ENCODE data around the gene BRD4.

BRD4 gene

DNA sequence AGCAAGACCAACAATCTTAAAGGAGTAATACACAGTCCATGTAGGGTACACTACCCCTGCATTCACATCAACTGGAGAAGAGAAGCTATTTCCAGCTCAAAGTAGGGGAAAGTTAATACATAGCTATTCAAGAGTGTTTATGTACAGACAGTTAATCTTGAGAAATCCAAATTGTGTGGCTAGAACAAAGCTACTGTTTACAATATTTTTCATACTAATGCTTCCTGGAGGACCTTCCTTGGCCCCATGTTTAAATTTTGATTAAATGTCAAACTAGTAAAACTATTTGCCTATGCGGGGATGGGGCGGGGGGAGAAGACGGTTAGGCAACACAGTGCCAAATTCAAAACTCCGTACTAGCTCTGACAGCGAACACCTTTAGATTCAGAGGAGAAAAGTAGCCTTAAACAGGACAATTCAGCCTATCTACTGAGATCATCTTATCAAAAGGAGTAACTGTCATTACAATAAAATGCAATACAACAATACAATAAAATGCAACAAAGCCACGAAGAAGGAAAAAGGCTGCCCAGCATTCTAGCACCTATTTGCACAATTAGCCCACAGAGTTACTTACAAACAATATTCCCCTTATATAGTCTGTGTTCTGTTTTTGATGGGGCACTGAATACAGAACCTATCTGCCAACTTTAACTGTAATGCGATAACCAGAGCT is 29.1 kb downstream of the BRD4 start:
- TF ChIP-seq TAF1 (IDR thresholded peaks at IDR 0.05; ENCODE audit: borderline replicate concordance, low read depth, low read length) (no peak), POLR2A (IDR thresholded peaks at IDR 0.05; ENCODE audit: low read depth, low read length) (no peak), POLR2AphosphoS5 (IDR thresholded peaks at IDR 0.05; ENCODE audit: low read depth, low read length) (no peak)
- FAIRE-seq (no peak), DNase-seq (ENCODE audit: insufficient read length) (no peak)

- no peak for FAIRE-seq
- TF ChIP-seq POLR2A (IDR thresholded peaks at IDR 0.05; ENCODE audit: low read depth, low read length): no peak
- no peak for TF ChIP-seq POLR2AphosphoS5 (IDR thresholded peaks at IDR 0.05; ENCODE audit: low read depth, low read length)
- TF ChIP-seq TAF1 (IDR thresholded peaks at IDR 0.05; ENCODE audit: borderline replicate concordance, low read depth, low read length): no peak
- DNase-seq (ENCODE audit: insufficient read length): no peak
Measured at GRCh38 chr19:15300533-15301197, 31.7 kb downstream of the BRD4 start.

DNA sequence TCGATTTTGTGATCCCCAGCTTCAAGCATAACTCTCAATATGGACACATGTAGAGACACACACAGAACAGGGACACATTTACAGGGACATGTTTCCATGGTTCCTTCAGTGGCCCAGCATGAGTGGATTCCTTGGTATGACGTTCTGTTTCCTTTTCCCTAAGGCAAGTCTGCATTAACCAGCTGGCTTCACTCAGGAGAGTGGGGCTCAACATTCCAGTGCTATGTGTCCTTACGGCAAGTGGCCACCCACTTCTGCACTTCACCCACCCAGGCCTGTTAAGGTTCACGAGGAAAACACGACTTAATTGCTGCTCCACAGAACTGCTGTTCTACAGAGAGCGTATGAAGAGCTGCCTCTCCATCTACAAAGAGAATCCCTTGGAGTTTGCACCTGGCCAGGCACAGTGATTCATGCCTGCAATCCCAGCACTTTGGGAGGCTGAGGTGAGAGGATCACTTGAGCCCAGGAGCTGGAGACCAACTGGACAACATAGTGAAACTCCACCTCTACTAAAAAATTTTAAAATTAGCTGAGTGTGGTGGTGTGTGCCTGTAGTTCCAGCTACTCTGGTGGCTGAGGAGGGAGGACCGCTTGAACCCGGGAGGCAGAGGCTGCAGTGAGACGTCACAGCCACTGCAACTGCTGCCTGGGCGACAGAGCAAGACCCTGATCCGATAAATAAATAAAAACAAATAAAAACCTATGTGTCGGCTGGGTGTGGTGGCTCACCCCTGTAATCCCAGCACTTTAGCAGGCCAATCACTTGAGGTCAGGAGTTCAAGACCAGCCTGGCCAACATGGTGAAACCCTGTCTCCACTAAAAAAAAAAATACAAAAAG is 32.5 kb downstream of the BRD4 start:
- FAIRE-seq (no peak), DNase-seq (ENCODE audit: insufficient read length) (no peak)
- TF ChIP-seq TAF1 (IDR thresholded peaks at IDR 0.05; ENCODE audit: borderline replicate concordance, low read depth, low read length) (no peak), POLR2AphosphoS5 (IDR thresholded peaks at IDR 0.05; ENCODE audit: low read depth, low read length) (no peak), POLR2A (IDR thresholded peaks at IDR 0.05; ENCODE audit: low read depth, low read length) (no peak)

DNA sequence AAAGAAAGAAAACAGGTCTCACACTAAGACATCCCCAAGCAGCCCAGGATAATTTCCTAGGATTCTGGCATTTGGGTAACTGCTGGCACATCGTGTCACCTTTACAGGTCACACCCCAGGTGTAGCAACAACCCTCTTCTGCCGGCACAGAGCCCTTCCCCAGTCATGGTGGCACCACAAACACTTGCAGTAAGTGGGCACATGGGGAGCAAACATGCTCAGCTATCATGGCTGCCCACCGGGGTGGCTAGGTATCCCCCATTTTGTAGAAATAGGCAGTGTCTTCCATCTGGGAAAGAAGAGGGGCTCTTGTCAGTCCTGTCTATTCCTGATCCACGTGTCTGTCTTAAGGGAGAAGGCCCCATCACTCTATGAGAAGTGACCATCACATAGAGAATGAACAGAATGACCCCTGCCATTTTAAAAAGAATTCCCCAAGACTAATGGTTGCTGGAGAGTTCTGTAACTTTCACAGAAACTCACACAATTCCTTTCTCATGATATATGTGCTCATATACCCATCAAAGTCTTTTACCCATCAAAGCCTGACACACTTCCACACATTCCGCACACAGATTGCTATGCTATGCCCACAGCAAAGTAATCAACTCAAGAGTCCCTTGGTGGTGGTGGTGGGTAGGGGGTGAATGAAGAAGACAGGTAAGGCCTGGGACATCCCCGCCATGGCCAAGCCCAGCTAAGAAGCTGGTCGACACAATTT is 33.3 kb downstream of the BRD4 start:
- TF ChIP-seq POLR2AphosphoS5 (IDR thresholded peaks at IDR 0.05; ENCODE audit: low read depth, low read length) (no peak), POLR2A (IDR thresholded peaks at IDR 0.05; ENCODE audit: low read depth, low read length) (no peak), TAF1 (IDR thresholded peaks at IDR 0.05; ENCODE audit: borderline replicate concordance, low read depth, low read length) (no peak)
- DNase-seq (ENCODE audit: insufficient read length) (no peak), FAIRE-seq (no peak)

DNA sequence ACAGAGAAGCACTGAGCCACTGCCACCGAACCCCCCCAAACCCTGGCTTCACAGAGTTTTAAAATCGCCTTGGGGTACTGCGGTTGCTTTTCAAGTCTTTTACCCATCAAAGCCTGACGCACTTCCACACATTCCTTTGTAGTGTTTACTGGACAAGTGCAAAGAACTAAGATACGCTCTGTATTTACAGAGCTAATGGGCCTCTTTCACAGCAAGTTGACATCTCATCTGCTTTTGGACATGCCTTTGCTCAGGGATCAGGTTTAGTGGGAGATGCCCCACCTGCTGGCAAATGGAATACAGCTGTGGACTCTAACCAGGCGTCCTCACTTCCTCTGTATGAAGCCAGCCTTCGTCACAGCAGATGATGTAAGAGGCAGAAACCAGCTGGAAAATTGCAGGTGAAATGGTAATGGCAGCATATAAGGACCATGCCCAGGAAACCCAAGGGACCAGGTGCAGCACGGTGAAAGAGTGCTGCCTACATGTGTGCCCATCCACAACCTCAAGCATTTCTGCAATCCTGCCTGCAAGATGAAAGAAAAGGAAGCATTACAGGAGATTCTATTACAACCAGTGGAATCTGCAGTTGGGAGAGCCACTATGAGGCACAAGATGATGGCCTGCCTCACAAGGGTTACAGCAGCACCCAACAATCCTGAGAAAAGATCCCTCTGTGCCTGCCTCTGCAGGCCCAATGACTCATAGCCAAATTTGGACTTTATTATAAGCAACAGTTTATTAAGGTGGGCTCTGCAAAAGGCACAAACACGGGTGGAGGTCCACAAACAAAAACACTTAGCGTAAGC is 34.7 kb downstream of the BRD4 start:
- FAIRE-seq (no peak), DNase-seq (ENCODE audit: insufficient read length) (no peak)
- no peak for TF ChIP-seq POLR2AphosphoS5 (IDR thresholded peaks at IDR 0.05; ENCODE audit: low read depth, low read length)
- TF ChIP-seq POLR2A (IDR thresholded peaks at IDR 0.05; ENCODE audit: low read depth, low read length): no peak
- TF ChIP-seq TAF1 (IDR thresholded peaks at IDR 0.05; ENCODE audit: borderline replicate concordance, low read depth, low read length): no peak

- no peak for FAIRE-seq
- no peak for DNase-seq (ENCODE audit: insufficient read length)
- TF ChIP-seq POLR2A (IDR thresholded peaks at IDR 0.05; ENCODE audit: low read depth, low read length): no peak
- no peak for TF ChIP-seq TAF1 (IDR thresholded peaks at IDR 0.05; ENCODE audit: borderline replicate concordance, low read depth, low read length)
- no peak for TF ChIP-seq POLR2AphosphoS5 (IDR thresholded peaks at IDR 0.05; ENCODE audit: low read depth, low read length)
Measured at GRCh38 chr19:15296841-15297415, 35.4 kb downstream of the BRD4 start.

GRCh38 chr19:15296353-15296752 is 36.0 kb downstream of the BRD4 start:
- TF ChIP-seq TAF1 (IDR thresholded peaks at IDR 0.05; ENCODE audit: borderline replicate concordance, low read depth, low read length) (no peak), POLR2AphosphoS5 (IDR thresholded peaks at IDR 0.05; ENCODE audit: low read depth, low read length) (no peak), POLR2A (IDR thresholded peaks at IDR 0.05; ENCODE audit: low read depth, low read length) (no peak)
- no peak for DNase-seq (ENCODE audit: insufficient read length)
- no peak for FAIRE-seq

DNA sequence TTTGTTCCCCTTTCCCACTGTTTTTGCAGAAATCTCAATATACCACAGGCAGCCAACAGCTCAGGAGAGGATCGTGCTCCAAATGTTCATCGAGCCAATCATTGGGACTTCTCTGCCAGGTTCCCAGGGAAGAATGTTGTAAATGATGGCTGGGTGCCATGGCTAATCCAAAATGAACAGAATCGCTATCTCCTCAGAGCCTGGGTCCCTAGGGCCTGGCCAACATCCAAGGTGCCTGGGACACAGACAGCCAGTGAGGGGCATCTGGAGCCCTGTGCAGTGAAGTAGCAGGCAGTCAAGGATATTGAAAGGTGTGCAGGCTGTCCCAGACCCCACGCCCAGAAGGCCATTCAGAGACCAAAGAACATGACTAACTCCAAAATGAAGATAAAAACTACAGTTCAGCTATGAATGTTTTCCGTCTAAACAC is 37.8 kb downstream of the BRD4 start:
- FAIRE-seq (no peak), DNase-seq (ENCODE audit: insufficient read length) (no peak)
- TF ChIP-seq TAF1 (IDR thresholded peaks at IDR 0.05; ENCODE audit: borderline replicate concordance, low read depth, low read length) (no peak), POLR2A (IDR thresholded peaks at IDR 0.05; ENCODE audit: low read depth, low read length) (peak; percentile 38; the same call in 1 of the 2 replicates), POLR2AphosphoS5 (IDR thresholded peaks at IDR 0.05; ENCODE audit: low read depth, low read length) (no peak)

DNA sequence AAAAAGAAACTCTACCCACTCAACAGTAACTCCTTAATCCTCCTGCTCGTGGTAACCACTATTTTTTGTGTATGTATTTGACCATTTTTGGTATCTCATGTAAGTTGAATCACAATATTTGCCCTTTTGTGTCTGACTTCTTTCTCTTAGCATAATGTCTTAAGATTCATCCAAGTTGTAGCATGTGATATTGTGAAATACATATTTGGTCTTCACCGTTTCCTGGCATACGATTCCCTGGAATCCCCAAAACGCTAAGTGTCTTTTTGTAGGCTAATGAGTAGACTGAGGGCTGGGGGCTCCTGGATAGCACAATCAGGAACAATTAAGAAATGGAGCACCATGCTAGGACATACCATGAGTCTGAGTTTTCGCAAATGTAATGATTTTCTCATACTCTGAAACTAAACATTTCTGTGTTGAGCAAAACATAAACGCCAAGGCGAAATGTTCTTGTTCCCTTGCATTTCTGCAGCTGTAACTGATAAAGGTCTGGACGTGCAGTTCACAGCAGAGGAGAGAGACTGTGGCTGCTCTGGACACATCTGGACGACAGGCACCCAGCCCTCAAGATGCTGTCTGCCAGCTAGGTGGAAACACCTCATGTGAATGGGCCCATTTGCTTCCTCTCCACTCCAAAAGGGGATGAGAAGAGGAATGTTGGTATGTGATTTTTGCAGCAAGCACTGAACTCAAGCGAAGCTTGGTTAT is 38.4 kb downstream of the BRD4 start:
- no peak for TF ChIP-seq POLR2AphosphoS5 (IDR thresholded peaks at IDR 0.05; ENCODE audit: low read depth, low read length)
- TF ChIP-seq TAF1 (IDR thresholded peaks at IDR 0.05; ENCODE audit: borderline replicate concordance, low read depth, low read length): no peak
- TF ChIP-seq POLR2A (IDR thresholded peaks at IDR 0.05; ENCODE audit: low read depth, low read length): no peak
- no peak for FAIRE-seq
- DNase-seq (ENCODE audit: insufficient read length): no peak
